HG03139 (cell line): ENCODE measurements around the gene ANKS1A.
"Not testable (repeated sequence)": the region's sequence is repeated elsewhere in the genome, so short reads cannot be mapped to it uniquely, and the experiment has no call there.

Experiments used
- ATAC-seq: cut with Tn5 transposase; IDR thresholded peaks from one replicate; pipeline ENCODE4 v1.9.1; 2021; ENCODE audit not compliant: unreplicated experiment

The ANKS1A gene

GRCh38 chr6:34990971-34991560, 102.0 kb downstream of the ANKS1A start:
- no peak for ATAC-seq

GRCh38 chr6:34992376-34992775, 103.3 kb downstream of the ANKS1A start:
- ATAC-seq: no peak

- no peak for ATAC-seq
These were observed 104.2 kb downstream of the ANKS1A start for GRCh38 chr6:34993213-34993612.

- ATAC-seq: no peak
These were observed 105.6 kb downstream of the ANKS1A start for GRCh38 chr6:34994693-34995092.

GRCh38 chr6:34998417-34998816, 109.4 kb downstream of the ANKS1A start:
- not testable (repeated sequence) for ATAC-seq

- not testable (repeated sequence) for ATAC-seq
These were observed 110.1 kb downstream of the ANKS1A start for GRCh38 chr6:34999153-34999552.

- ATAC-seq: not testable (repeated sequence)
These were observed 110.9 kb downstream of the ANKS1A start for GRCh38 chr6:34999962-35000361.

- ATAC-seq: not testable (repeated sequence)
These were observed 112.3 kb downstream of the ANKS1A start for GRCh38 chr6:35001349-35001748.

GRCh38 chr6:35003886-35004530, 115.0 kb downstream of the ANKS1A start:
- ATAC-seq: not testable (repeated sequence)

GRCh38 chr6:35007016-35007415, 118.0 kb downstream of the ANKS1A start:
- ATAC-seq: no peak

GRCh38 chr6:35008858-35009257, 119.8 kb downstream of the ANKS1A start:
- ATAC-seq: no peak

GRCh38 chr6:35011096-35012041, 122.3 kb downstream of the ANKS1A start:
- ATAC-seq: no peak

GRCh38 chr6:35013701-35014100, 124.6 kb downstream of the ANKS1A start:
- no peak for ATAC-seq

- no peak for ATAC-seq
These were observed 125.3 kb downstream of the ANKS1A start for GRCh38 chr6:35014341-35014740.

GRCh38 chr6:35014786-35015185, 125.7 kb downstream of the ANKS1A start:
- ATAC-seq: no peak

GRCh38 chr6:35015476-35015875, 126.4 kb downstream of the ANKS1A start:
- ATAC-seq: no peak

GRCh38 chr6:35015996-35016395, 126.9 kb downstream of the ANKS1A start:
- ATAC-seq: no peak

GRCh38 chr6:35016502-35017321, 127.7 kb downstream of the ANKS1A start:
- ATAC-seq: no peak

GRCh38 chr6:35017411-35018181, 128.5 kb downstream of the ANKS1A start:
- ATAC-seq: no peak

- no peak for ATAC-seq
These were observed 129.1 kb downstream of the ANKS1A start for GRCh38 chr6:35018182-35018519.
